SHP77 (cell line): ENCODE results near the gene ARSB.

Experiments used
- DNase-seq, 2 experiments: peaks; one replicate each; lab custom pipeline; 2025; lab: John Stamatoyannopoulos, UW

ARSB gene

GRCh38 chr5:78805474-78806124 lies 179.5 kb downstream of the ARSB start:
- no peak for DNase-seq

GRCh38 chr5:78804995-78805394 lies 180.1 kb downstream of the ARSB start:
- no peak for DNase-seq

- no peak for DNase-seq
Observed at GRCh38 chr5:78803941-78804340, 181.2 kb downstream of the ARSB start.

GRCh38 chr5:78803353-78803752 lies 181.8 kb downstream of the ARSB start:
- no peak for DNase-seq

- no peak for DNase-seq
Observed at GRCh38 chr5:78801413-78801812, 183.7 kb downstream of the ARSB start.

- no peak for DNase-seq
Observed at GRCh38 chr5:78799266-78800017, 185.7 kb downstream of the ARSB start.

GRCh38 chr5:78798673-78799029 lies 186.5 kb downstream of the ARSB start:
- DNase-seq: no peak

GRCh38 chr5:78797936-78798672 lies 187.0 kb downstream of the ARSB start:
- no peak for DNase-seq

- no peak for DNase-seq
Observed at GRCh38 chr5:78795757-78796156, 189.4 kb downstream of the ARSB start.

- no peak for DNase-seq
Observed at GRCh38 chr5:78794693-78795215, 190.4 kb downstream of the ARSB start.

GRCh38 chr5:78793907-78794662 lies 191.0 kb downstream of the ARSB start:
- no peak for DNase-seq

- no peak for DNase-seq
Observed at GRCh38 chr5:78792345-78793055, 192.6 kb downstream of the ARSB start.

GRCh38 chr5:78791501-78792100 lies 193.5 kb downstream of the ARSB start:
- no peak for DNase-seq

GRCh38 chr5:78787783-78788182 lies 197.3 kb downstream of the ARSB start:
- no peak for DNase-seq

- no peak for DNase-seq
Observed at GRCh38 chr5:78785454-78785853, 199.7 kb downstream of the ARSB start.

GRCh38 chr5:78783434-78784130 lies 201.5 kb downstream of the ARSB start:
- DNase-seq: no peak

GRCh38 chr5:78782728-78783127 lies 202.4 kb downstream of the ARSB start:
- no peak for DNase-seq

- no peak for DNase-seq
Observed at GRCh38 chr5:78781611-78782286, 203.4 kb downstream of the ARSB start.

- no peak for DNase-seq
Observed at GRCh38 chr5:78779771-78780616, 205.1 kb downstream of the ARSB start.
